Measurements from ENCODE around the gene HRC. TPM values are rescaled to one million over a fixed set of nuclear protein-coding genes. Genes with fewer than 3 reads are reported as not detected.
A peak's percentile ranks its signal among the peaks of the same experiment; 100 is the strongest.

The HRC gene
- total RNA-seq, 6 experiments from 2014 or later = 0.18 to 0.68 (median 0.19) TPM; not detected in 2

DNA sequence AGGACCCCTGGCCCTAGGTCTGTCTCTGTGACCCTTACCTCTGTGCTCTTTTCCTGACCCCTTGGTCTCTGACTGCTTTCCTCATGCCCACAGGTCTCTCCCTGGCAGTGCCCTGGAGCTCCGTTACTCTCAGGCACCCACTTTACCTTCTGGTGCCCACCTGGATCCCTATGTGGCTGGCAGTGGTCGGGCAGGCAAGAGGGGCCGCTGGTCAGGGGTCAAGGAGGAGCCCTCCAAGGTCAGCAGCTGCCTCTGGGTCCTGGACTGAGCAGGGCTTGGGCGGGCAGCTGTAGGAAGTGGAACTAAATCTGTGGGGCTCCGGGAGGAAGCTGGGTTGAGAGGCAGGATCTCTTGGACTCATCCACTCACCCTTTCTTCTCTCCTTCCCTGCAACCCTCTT lies 19.5 kb downstream of the HRC start:
- ATAC-seq (no peak), DNase-seq (no peak)
- Histone ChIP-seq H3K27ac (no peak overlapping the region), H3K27me3 (no peaks in the 10 kb centered on the region), H3K4me1 (peaks cover 0 to 6% (median 0%) of the 10 kb centered on the region in 4 donors), H3K4me3 (no peak overlapping the region), H3K36me3 (no peaks in the 10 kb centered on the region), H3K9me3 (no peaks in the 10 kb centered on the region)
- 50% methylated on average over 1 of the region's 5 CpGs for WGBS (ENCODE audit: insufficient coverage, low coverage, low lambda C conversion rate, missing lambda C conversion rate)
- TF ChIP-seq CTCF (IDR thresholded peaks at IDR 0.05) (no peak), POLR2A (IDR thresholded peaks at IDR 0.05) (no peak)
- intact Hi-C loops (cut with DNase I) = loop anchor here in 1 of 2 donors (5.0 kb wide), 1 partner anchor 33 kb away; no protein-coding TSS in a partner anchor

DNA sequence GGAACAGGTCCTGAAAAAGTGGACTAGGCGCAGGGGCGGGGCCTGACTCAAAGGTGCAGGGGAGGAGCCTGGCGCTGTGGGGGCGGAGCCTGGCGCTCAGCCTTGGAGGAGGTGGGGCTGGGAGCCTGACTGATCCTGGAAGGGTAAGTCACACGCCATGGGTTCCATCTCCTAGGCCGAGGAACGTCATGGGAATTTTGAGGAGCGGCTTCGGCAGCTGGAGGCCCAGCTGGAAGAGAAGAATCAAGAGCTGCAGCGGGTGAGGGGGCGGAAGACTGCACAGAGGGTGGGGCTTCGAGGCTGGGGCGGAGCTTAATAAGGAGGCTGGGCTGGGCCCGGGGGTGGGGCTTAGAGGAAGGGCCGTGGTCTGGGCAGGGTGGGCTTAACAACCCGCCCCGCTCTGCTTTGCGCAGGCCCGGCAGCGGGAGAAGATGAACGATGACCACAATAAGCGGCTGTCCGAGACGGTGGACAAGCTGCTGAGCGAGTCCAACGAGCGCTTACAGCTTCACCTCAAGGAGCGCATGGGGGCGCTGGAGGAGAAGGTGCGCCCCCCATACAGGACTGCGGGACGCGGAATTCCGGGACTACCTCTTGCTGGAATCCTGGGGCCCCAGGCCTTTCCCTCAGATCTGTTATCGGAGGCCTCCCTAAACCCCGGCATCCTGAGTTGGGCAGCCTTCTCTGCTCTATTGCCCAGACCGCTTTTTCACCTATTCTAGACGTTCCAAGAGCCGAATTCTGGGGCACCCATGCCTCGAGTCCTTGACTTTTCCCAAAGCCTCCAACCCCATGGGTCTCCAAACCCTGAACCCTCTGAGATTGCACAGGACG lies 21.4 kb downstream of the HRC start:
- no peaks in the 10 kb centered on the region for H3K9me3 ChIP-seq
- intact Hi-C loops (cut with DNase I) = no loop called here
- TF ChIP-seq POLR2A (IDR thresholded peaks at IDR 0.05) = no peak
- no peak for TF ChIP-seq CTCF (IDR thresholded peaks at IDR 0.05)
- DNase-seq (peak; percentile 58 to 72 (median 64)), ATAC-seq (peak; percentile 69 to 89 (median 77))
- no peak overlapping the region for H3K27ac ChIP-seq
- peak overlapping the region in 1 of 3 donors; percentile 26 for H3K4me3 ChIP-seq
- H3K4me1 ChIP-seq = peaks cover 0 to 6% (median 0%) of the 10 kb centered on the region in 4 donors
- 39% methylated on average over 12 of the region's 42 CpGs for WGBS (ENCODE audit: insufficient coverage, low coverage, low lambda C conversion rate, missing lambda C conversion rate)
- no peaks in the 10 kb centered on the region for H3K36me3 ChIP-seq
- H3K27me3 ChIP-seq = no peaks in the 10 kb centered on the region

- Histone ChIP-seq H3K36me3 (no peaks in the 10 kb centered on the region), H3K4me1 (peaks cover 0 to 10% (median 0%) of the 10 kb centered on the region in 4 donors), H3K27ac (no peak overlapping the region), H3K27me3 (no peaks in the 10 kb centered on the region), H3K9me3 (no peaks in the 10 kb centered on the region), H3K4me3 (peak overlapping the region in 1 of 3 donors; percentile 26)
- intact Hi-C loops (cut with DNase I) = no loop called here
- TF ChIP-seq CTCF (IDR thresholded peaks at IDR 0.05) (no peak), POLR2A (IDR thresholded peaks at IDR 0.05) (no peak)
- ATAC-seq = peak; percentile 7 to 37 (median 22)
- 28% methylated on average over 29 of the region's 49 CpGs for WGBS (ENCODE audit: insufficient coverage, low coverage, low lambda C conversion rate, missing lambda C conversion rate)
- DNase-seq = no peak
Measured at GRCh38 chr19:49132974-49133609, 22.1 kb downstream of the HRC start.

DNA sequence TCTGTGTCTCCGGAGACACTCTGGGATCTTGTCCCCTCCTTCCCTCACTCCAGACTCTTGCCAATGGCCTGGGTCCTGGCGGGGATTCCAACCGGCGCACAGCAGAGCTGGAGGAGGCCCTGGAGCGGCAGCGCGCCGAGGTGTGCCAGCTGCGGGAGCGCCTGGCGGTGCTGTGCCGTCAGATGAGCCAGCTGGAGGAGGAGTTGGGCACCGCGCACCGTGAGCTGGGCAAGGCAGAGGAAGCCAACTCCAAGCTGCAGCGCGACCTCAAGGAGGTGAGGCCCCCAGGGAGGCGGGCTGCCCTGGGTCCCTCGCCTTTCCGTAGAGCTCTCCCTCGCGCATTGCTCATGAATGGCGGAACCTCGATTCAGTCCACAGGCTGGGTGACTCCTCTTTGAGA lies 24.9 kb downstream of the HRC start:
- Histone ChIP-seq H3K9me3 (no peaks in the 10 kb centered on the region), H3K27ac (no peak overlapping the region), H3K4me1 (peaks cover 0 to 10% (median 0%) of the 10 kb centered on the region in 4 donors), H3K27me3 (no peaks in the 10 kb centered on the region), H3K4me3 (no peak overlapping the region), H3K36me3 (no peaks in the 10 kb centered on the region)
- WGBS (ENCODE audit: insufficient coverage, low coverage, low lambda C conversion rate, missing lambda C conversion rate) = 84% methylated on average over 3 of the region's 24 CpGs
- DNase-seq (no peak), ATAC-seq (no peak)
- intact Hi-C loops (cut with DNase I) = no loop called here
- TF ChIP-seq POLR2A (IDR thresholded peaks at IDR 0.05) (no peak), CTCF (IDR thresholded peaks at IDR 0.05) (no peak)

All from right lobe of liver (tissue), 6 donors.